Stomach smooth muscle (tissue), 2 donors: ENCODE results near the gene KCNJ6.

Experiments used
- H3K27ac ChIP-seq: one replicate; pipeline ENCODE4 v1.7.0; 2013; ENCODE audit warnings: mild to moderate bottlenecking, low read length, inconsistent platforms
- H3K27me3 ChIP-seq, 2 donors: one replicate each; pipeline ENCODE4 v1.7.0; 2013; ENCODE audit warnings: low read length in 2 of 2; ENCODE audit not compliant: insufficient read depth in 2 of 2, control insufficient read depth in 1 of 2
- H3K36me3 ChIP-seq, 2 donors: one replicate each; pipeline ENCODE4 v1.7.0; 2013; ENCODE audit warnings: low read length in 2 of 2; ENCODE audit not compliant: control insufficient read depth in 2 of 2, insufficient read depth in 2 of 2
- H3K4me1 ChIP-seq: one replicate; pipeline ENCODE4 v1.7.0; 2013; ENCODE audit warnings: low read length; ENCODE audit not compliant: control insufficient read depth, insufficient read depth
- H3K4me3 ChIP-seq, 2 donors: one replicate each; pipeline ENCODE4 v1.7.0; 2013; ENCODE audit warnings: low read length in 2 of 2
- H3K9ac ChIP-seq, 2 donors: one replicate each; pipeline ENCODE4 v1.7.0; 2013; ENCODE audit warnings: low read length in 2 of 2, mild to moderate bottlenecking in 1 of 2
- H3K9me3 ChIP-seq, 2 donors: one replicate each; pipeline ENCODE4 v1.7.0; 2013; ENCODE audit warnings: low read length in 2 of 2; ENCODE audit not compliant: control insufficient read depth in 2 of 2
- donor health status: healthy.
- donor health status: Pancreatic carcinoma.

The KCNJ6 gene

GRCh38 chr21:37574751-37575150 lies 341.5 kb downstream of the KCNJ6 start:
- Histone ChIP-seq H3K9me3 (peaks cover 0 to 10% of the 10 kb centered on the region in 2 donors), H3K27ac (no peak overlapping the region), H3K36me3 (no peaks in the 10 kb centered on the region), H3K9ac (no peak overlapping the region), H3K4me3 (no peak overlapping the region), H3K4me1 (no peaks in the 10 kb centered on the region), H3K27me3 (peaks cover 0 to 3% of the 10 kb centered on the region in 2 donors)

- Histone ChIP-seq H3K9me3 (peaks cover 0 to 10% of the 10 kb centered on the region in 2 donors), H3K4me1 (no peaks in the 10 kb centered on the region), H3K27ac (no peak overlapping the region), H3K4me3 (no peak overlapping the region), H3K27me3 (peaks cover 0 to 3% of the 10 kb centered on the region in 2 donors), H3K36me3 (no peaks in the 10 kb centered on the region), H3K9ac (no peak overlapping the region)
Observed at GRCh38 chr21:37574316-37574715, 341.9 kb downstream of the KCNJ6 start.

- peaks cover 0 to 3% of the 10 kb centered on the region in 2 donors for H3K27me3 ChIP-seq
- H3K9ac ChIP-seq, result no peak overlapping the region
- no peak overlapping the region for H3K27ac ChIP-seq
Observed at GRCh38 chr21:37571442-37571841, 344.8 kb downstream of the KCNJ6 start.

DNA sequence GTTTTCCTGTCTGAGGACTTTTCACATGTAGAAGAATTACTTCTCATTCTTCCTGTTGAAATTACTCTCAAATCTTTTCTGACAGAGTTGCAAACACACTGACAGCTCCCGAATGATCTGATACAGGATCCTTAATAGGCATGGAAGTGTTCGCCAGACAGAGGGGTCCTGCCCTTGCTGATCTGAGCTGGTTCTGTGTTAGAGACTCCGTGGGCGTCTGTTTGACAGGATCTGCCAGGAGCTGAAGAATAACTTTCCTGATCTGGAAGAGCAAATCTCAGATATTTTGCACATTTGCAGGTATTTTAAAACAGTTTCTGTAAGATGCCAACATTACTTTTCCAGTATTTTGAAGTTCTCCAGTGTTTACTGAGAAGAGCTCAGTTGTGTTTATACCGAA lies 347.3 kb downstream of the KCNJ6 start:
- no peak overlapping the region for H3K9ac ChIP-seq
- H3K4me3 ChIP-seq, result no peak overlapping the region
- H3K27me3 ChIP-seq, result peaks cover 0 to 3% of the 10 kb centered on the region in 2 donors
- no peaks in the 10 kb centered on the region for H3K36me3 ChIP-seq
- H3K4me1 ChIP-seq, result peaks cover 10% of the 10 kb centered on the region
- H3K27ac ChIP-seq, result no peak overlapping the region
- H3K9me3 ChIP-seq, result no peaks in the 10 kb centered on the region

More at GRCh38 chr21:37571442-37571841, 344.8 kb downstream of the KCNJ6 start:
- no peaks in the 10 kb centered on the region for H3K36me3 ChIP-seq
- no peaks in the 10 kb centered on the region for H3K9me3 ChIP-seq
- H3K4me3 ChIP-seq, result no peak overlapping the region
- no peaks in the 10 kb centered on the region for H3K4me1 ChIP-seq

DNA sequence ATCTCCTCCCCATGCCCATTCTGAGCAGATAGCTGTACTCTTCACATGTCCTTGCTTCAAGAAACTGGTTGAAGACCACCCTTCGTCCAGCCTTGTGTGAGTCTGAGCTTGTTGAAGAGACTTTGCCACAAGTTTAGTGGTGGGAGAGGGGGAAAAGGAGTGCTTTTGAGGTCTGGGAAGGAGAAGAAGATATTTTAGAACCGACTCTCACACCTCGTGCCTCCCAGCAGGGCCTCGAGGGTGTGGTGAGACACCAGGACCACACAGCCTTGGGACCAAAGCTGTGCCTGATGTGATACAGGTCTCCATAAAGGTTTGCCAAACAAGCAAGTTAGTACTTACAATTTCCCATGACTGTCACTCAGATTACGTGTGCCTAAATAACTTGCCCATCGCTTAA lies 347.8 kb downstream of the KCNJ6 start:
- Histone ChIP-seq H3K27me3 (peaks cover 0 to 3% of the 10 kb centered on the region in 2 donors), H3K9ac (no peak overlapping the region), H3K27ac (no peak overlapping the region), H3K4me1 (peaks cover 13% of the 10 kb centered on the region), H3K36me3 (no peaks in the 10 kb centered on the region), H3K4me3 (no peak overlapping the region), H3K9me3 (no peaks in the 10 kb centered on the region)

DNA sequence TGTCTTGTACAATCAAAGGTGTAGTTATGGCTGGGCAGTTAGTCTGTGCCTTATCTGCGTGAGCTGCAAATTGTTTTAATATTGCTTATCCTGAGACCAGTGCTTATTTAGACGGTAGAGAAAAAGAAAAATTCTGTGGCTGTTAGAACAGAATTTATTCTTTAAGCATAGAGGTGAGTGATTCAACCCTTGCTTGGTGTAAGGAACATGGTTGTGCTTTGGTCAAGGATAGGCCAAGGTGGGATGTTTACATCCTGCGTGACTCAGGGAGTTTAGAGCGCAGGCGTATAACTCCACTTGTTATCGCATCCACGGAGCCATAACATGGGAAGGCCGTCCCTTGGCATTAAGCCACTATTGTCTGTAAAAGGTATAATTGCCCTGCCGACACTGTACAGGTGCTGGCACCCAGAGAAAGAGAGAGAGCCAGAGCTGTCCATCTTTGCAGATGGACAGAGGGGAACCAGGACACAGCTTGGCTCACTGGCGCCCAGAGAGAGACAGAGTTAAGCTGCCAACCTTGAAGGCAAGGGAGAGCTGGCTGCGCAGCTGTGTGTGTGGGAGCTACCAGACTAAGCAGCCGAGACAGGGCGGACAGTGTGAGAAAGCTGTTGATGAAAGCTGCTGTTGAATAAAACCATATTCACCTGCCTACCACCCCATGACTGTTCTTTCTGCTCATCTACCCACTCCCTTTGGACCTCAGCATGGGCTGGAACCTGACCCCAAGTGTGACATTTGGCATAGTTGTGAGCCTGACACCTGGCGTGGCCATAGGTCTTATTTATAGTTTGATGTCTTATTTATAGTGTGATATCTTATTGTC lies 349.3 kb downstream of the KCNJ6 start:
- H3K9ac ChIP-seq, result no peak overlapping the region
- no peaks in the 10 kb centered on the region for H3K9me3 ChIP-seq
- no peak overlapping the region for H3K27ac ChIP-seq
- no peak overlapping the region for H3K4me3 ChIP-seq
- no peaks in the 10 kb centered on the region for H3K36me3 ChIP-seq
- peaks cover 0 to 3% of the 10 kb centered on the region in 2 donors for H3K27me3 ChIP-seq
- H3K4me1 ChIP-seq, result peaks cover 20% of the 10 kb centered on the region

DNA sequence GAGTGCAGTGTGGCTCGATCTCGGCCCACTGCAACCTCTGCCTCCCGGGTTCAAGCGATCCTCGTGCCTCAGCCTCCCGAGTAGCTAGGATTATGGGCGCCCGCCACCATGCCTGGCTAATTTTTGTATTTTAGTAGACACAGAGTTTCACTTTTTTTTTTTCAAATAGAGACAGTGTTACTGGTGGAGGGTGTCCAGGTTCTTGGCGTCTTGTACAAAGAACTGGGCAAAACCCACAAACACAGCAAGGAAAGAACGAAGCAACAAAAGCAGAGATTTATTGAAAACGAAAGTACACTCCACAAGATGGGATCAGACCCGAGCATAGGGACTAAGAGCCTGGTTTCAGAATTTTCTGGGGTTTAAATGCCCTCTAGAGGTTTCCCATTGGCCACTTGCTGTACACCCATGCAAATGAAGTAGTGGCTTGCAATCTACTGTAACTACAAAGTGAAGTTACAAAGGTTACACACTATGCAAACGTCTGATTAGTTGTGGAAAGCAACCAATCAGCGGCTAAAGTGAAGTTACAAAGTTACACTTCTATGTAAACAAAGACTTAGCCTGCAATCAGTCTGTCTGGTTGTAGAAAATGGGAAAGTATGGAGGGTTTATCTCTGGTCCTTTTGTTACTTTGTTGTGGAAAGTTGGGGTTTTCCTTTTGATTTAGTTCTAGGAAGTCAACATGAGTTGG lies 350.6 kb downstream of the KCNJ6 start:
- no peak overlapping the region for H3K4me3 ChIP-seq
- H3K36me3 ChIP-seq, result no peaks in the 10 kb centered on the region
- peaks cover 20% of the 10 kb centered on the region for H3K4me1 ChIP-seq
- no peaks in the 10 kb centered on the region for H3K9me3 ChIP-seq
- no peak overlapping the region for H3K9ac ChIP-seq
- no peak overlapping the region for H3K27ac ChIP-seq
- H3K27me3 ChIP-seq, result no peaks in the 10 kb centered on the region

DNA sequence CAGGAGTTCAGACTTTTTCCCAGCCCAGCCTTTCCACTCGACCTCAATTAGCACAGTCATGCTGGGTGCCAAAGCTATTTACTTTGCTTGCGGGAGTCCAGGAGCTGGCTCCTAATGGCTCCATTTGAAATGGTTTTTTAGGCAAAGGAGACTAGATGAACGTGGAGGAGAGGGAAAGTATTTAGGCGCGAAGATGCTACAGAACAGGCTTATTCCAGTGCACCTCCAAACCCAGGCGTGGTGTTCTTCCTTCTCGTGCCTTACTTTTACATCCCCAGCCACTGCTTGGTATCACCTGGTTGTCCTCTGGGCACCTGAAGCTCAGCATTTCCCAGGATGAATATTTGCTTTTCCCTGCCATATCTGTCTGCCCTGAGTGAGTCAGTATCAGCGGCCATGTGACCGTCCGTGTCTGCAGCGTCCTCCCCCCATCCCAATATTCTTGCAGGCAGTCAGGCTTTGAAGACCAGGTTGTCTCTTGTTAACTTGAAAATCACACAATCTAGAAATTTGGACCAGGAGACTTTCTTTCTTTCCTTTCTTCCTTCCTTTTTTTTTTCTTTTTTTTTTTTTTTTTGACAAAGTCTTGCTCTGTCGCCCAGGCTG lies 351.2 kb downstream of the KCNJ6 start:
- Histone ChIP-seq H3K4me1 (peaks cover 20% of the 10 kb centered on the region), H3K9ac (peak overlapping the region; percentile 76 to 94), H3K36me3 (no peaks in the 10 kb centered on the region), H3K4me3 (peak overlapping the region; percentile 91 to 94), H3K27ac (peak overlapping the region; percentile 87), H3K27me3 (no peaks in the 10 kb centered on the region), H3K9me3 (no peaks in the 10 kb centered on the region)

DNA sequence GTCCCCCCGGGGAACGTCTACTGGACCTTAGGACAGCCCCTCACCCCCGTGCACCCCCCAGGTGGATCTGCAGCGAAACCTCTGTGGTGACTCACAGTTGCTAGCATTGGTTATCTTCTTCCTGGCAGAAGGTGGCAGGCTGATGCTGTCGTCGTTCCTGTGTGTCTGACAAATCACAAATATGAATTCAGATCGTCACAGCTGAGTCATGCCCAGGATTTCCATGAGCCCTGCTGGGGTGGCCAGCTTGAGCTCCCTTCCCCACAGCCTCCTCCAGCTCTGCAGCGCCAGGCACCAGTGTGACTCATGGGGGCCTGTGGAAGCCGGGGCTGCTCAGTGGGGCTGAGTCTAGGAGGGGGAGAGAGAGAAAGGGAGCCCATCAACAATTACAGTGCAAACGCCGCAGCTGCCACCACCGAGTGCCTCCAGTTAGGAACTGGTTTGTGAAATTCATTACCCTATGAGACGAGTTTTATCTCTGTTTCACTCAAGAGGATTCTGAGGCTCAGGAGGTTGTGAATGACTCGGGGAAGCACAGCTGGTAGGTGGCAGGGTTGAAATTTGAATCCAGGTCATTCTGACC lies 351.8 kb downstream of the KCNJ6 start:
- no peaks in the 10 kb centered on the region for H3K36me3 ChIP-seq
- H3K27me3 ChIP-seq, result no peaks in the 10 kb centered on the region
- H3K9ac ChIP-seq, result peak overlapping the region; percentile 76 to 94
- peak overlapping the region; percentile 87 for H3K27ac ChIP-seq
- no peaks in the 10 kb centered on the region for H3K9me3 ChIP-seq
- peak overlapping the region; percentile 91 to 94 for H3K4me3 ChIP-seq
- peaks cover 20% of the 10 kb centered on the region for H3K4me1 ChIP-seq

DNA sequence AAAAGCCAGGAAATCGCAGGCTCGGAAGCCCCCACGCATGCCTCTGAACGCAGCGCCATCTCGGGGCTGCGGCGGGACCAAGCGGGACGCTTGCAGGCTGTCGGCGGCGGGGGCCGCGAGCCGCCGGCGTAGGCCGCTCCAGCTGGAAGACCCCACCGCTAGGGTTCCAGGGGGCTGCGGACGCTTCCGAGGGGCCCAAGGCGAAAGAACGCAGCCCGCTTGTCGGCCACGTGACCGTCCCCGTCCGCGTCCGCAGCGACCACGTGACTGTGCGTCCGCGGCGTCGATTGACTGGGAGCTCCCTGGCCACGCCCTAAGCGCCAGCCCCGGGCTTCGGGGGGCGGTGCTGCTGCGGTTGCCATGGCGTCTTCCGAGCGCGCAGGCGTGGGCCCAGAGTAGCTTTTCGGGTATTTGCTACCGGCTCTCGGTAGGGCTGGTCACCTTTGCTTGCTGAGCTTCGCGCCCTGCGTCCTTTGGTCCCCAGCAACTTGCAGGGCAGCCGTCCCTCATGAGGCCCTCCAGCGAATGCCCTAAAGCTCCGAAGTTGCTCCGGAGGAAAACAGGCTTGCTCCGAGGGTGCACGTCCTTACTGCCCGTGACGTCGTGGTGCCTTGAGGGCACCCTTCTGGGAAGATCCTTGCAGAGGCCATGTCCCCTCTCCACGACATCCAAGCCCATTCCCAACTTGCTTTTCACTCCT lies 352.5 kb downstream of the KCNJ6 start:
- H3K9ac ChIP-seq, result peak overlapping the region; percentile 91 to 94
- no peaks in the 10 kb centered on the region for H3K9me3 ChIP-seq
- H3K36me3 ChIP-seq, result no peaks in the 10 kb centered on the region
- no peaks in the 10 kb centered on the region for H3K27me3 ChIP-seq
- H3K27ac ChIP-seq, result peak overlapping the region; percentile 87
- peak overlapping the region; percentile 91 to 94 for H3K4me3 ChIP-seq
- peaks cover 20% of the 10 kb centered on the region for H3K4me1 ChIP-seq
